ENCODE results near the gene BIVM.

Gene BIVM

DNA sequence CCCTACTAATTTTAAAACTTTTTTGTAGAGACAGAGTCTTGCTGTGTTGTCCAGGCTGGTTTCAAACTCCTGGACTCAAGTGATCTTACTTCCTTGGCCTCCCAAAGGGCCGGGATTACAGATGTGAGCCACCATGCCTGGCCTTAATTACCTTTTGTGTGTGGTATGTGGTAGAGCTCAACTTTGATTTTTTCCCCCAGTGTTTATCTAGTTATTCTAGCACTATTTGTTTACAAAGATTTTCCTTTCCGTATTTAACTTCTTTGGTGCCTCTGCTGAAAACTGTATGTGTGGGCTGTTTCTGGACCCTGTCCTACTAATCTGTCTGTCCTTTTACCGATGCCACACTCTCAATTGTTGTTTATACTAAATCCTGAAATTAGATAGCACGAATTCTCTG, 37.6 kb downstream of the BIVM start:
- TF ChIP-seq, protein P1, sequence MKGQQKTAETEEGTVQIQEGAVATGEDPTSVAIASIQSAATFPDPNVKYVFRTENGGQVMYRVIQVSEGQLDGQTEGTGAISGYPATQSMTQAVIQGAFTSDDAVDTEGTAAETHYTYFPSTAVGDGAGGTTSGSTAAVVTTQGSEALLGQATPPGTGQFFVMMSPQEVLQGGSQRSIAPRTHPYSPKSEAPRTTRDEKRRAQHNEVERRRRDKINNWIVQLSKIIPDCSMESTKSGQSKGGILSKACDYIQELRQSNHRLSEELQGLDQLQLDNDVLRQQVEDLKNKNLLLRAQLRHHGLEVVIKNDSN (IDR thresholded peaks at IDR 0.05), result no peak
- TF ChIP-seq EGR1 (IDR thresholded peaks at IDR 0.05), result no peak
- TF ChIP-seq TEAD4 (IDR thresholded peaks at IDR 0.05), result no peak
- TF ChIP-seq NFIC (IDR thresholded peaks at IDR 0.05), result no peak
- TF ChIP-seq TAF1 (IDR thresholded peaks at IDR 0.05; ENCODE audit: low read depth), result no peak
- TF ChIP-seq TCF12 (IDR thresholded peaks at IDR 0.05; ENCODE audit: low read depth), result no peak
- no peak for TF ChIP-seq YY1 (IDR thresholded peaks at IDR 0.05; ENCODE audit: low read depth)
- TF ChIP-seq, protein P2, sequence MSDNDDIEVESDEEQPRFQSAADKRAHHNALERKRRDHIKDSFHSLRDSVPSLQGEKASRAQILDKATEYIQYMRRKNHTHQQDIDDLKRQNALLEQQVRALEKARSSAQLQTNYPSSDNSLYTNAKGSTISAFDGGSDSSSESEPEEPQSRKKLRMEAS (IDR thresholded peaks at IDR 0.05), result no peak
- TF ChIP-seq ZBTB7A (IDR thresholded peaks at IDR 0.05; ENCODE audit: low read depth), result no peak

DNA sequence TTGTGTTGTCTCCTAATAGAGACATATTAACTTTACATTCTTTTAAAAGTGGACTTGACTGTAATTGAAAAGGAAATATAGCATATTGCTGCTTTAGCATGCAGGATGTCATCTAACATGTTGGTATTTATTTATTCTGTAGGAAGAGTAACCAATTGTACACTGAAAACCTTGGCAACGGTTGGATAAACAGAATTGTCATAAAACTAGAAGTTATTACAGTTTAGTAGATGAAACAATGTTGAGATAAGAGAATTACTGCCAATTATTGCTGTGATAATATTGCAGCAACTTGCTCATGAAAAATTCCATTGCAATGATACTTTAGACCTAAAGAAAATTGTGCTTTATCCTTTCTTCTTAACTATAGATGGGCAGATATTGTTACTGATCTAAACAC, 39.4 kb downstream of the BIVM start:
- TF ChIP-seq FOXM1 (IDR thresholded peaks at IDR 0.05; ENCODE audit: borderline replicate concordance, low read depth), result no peak
- no peak for TF ChIP-seq EP300 (IDR thresholded peaks at IDR 0.05; ENCODE audit: borderline replicate concordance)
- TF ChIP-seq TEAD4 (IDR thresholded peaks at IDR 0.05), result no peak
- TF ChIP-seq, protein P3, sequence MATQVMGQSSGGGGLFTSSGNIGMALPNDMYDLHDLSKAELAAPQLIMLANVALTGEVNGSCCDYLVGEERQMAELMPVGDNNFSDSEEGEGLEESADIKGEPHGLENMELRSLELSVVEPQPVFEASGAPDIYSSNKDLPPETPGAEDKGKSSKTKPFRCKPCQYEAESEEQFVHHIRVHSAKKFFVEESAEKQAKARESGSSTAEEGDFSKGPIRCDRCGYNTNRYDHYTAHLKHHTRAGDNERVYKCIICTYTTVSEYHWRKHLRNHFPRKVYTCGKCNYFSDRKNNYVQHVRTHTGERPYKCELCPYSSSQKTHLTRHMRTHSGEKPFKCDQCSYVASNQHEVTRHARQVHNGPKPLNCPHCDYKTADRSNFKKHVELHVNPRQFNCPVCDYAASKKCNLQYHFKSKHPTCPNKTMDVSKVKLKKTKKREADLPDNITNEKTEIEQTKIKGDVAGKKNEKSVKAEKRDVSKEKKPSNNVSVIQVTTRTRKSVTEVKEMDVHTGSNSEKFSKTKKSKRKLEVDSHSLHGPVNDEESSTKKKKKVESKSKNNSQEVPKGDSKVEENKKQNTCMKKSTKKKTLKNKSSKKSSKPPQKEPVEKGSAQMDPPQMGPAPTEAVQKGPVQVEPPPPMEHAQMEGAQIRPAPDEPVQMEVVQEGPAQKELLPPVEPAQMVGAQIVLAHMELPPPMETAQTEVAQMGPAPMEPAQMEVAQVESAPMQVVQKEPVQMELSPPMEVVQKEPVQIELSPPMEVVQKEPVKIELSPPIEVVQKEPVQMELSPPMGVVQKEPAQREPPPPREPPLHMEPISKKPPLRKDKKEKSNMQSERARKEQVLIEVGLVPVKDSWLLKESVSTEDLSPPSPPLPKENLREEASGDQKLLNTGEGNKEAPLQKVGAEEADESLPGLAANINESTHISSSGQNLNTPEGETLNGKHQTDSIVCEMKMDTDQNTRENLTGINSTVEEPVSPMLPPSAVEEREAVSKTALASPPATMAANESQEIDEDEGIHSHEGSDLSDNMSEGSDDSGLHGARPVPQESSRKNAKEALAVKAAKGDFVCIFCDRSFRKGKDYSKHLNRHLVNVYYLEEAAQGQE (IDR thresholded peaks at IDR 0.05; ENCODE audit: low read depth), result no peak
- no peak for TF ChIP-seq CEBPB (IDR thresholded peaks at IDR 0.05)
- no peak for TF ChIP-seq TAF1 (IDR thresholded peaks at IDR 0.05; ENCODE audit: low read depth)
- TF ChIP-seq ZBTB7A (IDR thresholded peaks at IDR 0.05; ENCODE audit: low read depth), result no peak
- TF ChIP-seq RAD21 (IDR thresholded peaks at IDR 0.05; ENCODE audit: low read depth), result no peak
- no peak for TF ChIP-seq CREB1 (IDR thresholded peaks at IDR 0.05; ENCODE audit: low read depth)
- TF ChIP-seq, protein P1 (IDR thresholded peaks at IDR 0.05), result no peak
- TF ChIP-seq TCF12 (IDR thresholded peaks at IDR 0.05; ENCODE audit: low read depth), result no peak
- TF ChIP-seq, protein P2 (IDR thresholded peaks at IDR 0.05), result no peak
- TF ChIP-seq EGR1 (IDR thresholded peaks at IDR 0.05), result no peak
- TF ChIP-seq NFIC (IDR thresholded peaks at IDR 0.05), result no peak
- TF ChIP-seq YY1 (IDR thresholded peaks at IDR 0.05; ENCODE audit: low read depth), result no peak

DNA sequence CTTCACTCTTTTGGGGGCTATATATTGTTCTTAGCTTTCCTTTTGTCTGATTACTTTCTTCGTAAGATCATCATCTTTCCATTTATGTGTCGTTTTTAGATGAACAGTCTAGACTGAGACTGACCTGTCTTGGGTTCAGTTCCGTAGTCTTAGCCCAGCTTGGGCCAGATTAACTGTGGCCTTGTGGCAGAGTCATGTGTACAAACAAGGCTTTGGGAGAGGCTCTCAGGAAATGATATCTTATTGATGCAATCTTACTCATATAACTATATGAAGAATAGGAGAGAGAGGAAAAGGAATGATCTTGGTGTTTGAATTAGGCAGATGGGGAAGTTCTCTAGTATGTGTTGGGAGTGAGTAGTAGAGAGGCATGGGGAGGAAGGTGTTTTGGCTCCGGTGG, 40.1 kb downstream of the BIVM start:
- TF ChIP-seq NFIC (IDR thresholded peaks at IDR 0.05) (no peak), TAF1 (IDR thresholded peaks at IDR 0.05; ENCODE audit: low read depth) (no peak), EP300 (IDR thresholded peaks at IDR 0.05; ENCODE audit: borderline replicate concordance) (no peak), RAD21 (IDR thresholded peaks at IDR 0.05; ENCODE audit: low read depth) (no peak), ZBTB7A (IDR thresholded peaks at IDR 0.05; ENCODE audit: low read depth) (no peak), CEBPB (IDR thresholded peaks at IDR 0.05) (no peak), CREB1 (IDR thresholded peaks at IDR 0.05; ENCODE audit: low read depth) (no peak), EGR1 (IDR thresholded peaks at IDR 0.05) (no peak), FOXM1 (IDR thresholded peaks at IDR 0.05; ENCODE audit: borderline replicate concordance, low read depth) (no peak), TCF12 (IDR thresholded peaks at IDR 0.05; ENCODE audit: low read depth) (no peak)
- TF ChIP-seq, protein P3 (IDR thresholded peaks at IDR 0.05; ENCODE audit: low read depth), result no peak
- TF ChIP-seq, protein P2 (IDR thresholded peaks at IDR 0.05), result no peak
- TF ChIP-seq, protein P1 (IDR thresholded peaks at IDR 0.05), result no peak

DNA sequence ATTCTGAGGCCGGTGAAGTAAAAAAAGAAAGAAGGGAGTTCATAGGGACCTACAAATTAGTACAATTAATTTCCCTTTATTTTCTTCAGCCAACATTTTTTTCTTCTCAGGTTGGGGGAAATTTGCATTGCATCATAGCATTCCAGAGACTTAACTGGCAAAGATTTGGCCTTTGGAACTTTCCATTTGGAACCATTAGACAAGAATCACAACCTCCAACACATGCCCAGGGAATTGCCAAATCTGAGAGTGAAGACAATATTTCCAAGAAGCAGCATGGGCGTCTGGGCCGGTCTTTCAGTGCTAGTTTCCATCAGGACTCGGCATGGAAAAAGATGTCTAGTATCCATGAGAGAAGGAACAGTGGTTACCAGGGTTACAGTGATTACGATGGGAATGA, 40.5 kb downstream of the BIVM start:
- TF ChIP-seq ZBTB7A (IDR thresholded peaks at IDR 0.05; ENCODE audit: low read depth) (no peak), EP300 (IDR thresholded peaks at IDR 0.05; ENCODE audit: borderline replicate concordance) (no peak), CEBPB (IDR thresholded peaks at IDR 0.05) (no peak), CREB1 (IDR thresholded peaks at IDR 0.05; ENCODE audit: low read depth) (no peak), YY1 (IDR thresholded peaks at IDR 0.05; ENCODE audit: low read depth) (no peak)
- TF ChIP-seq, protein P3 (IDR thresholded peaks at IDR 0.05; ENCODE audit: low read depth), result no peak
